GM23338 (cell line): ENCODE results near the gene CYB5R3. TPM values are rescaled to one million over a fixed set of nuclear protein-coding genes. Genes with fewer than 3 reads are reported as not detected.

Experiments used
- ATAC-seq: fragments of 200-7000 bp; cut with Tn5 transposase; 3 replicates; pipeline ENCODE4 v1.9.1; 2020
- DNase-seq: peaks from one replicate; pipeline ENCODE4 v3.0.0-alpha.2; 2015; ENCODE audit warnings: low spot score
- H2AFZ ChIP-seq: fragments of 200-600 bp; sonication (generic); 2 replicates; pipeline ENCODE4 v1.8.0; 2016; ENCODE audit warnings: antibody characterized with exemption, mild to moderate bottlenecking, moderate library complexity
- H3F3A ChIP-seq: fragments of 200-600 bp; sonication (generic); replicated peaks from 2 replicates; pipeline ENCODE4 v1.8.0; 2017; ENCODE audit warnings: antibody characterized with exemption, mixed run types, low read depth
- H3K27ac ChIP-seq: fragments of 200-600 bp; sonication (generic); 2 replicates; pipeline ENCODE4 v1.6.1; 2016; ENCODE audit warnings: low read depth
- H3K27me3 ChIP-seq: fragments of 200-600 bp; sonication (generic); 2 replicates; pipeline ENCODE4 v1.8.0; 2016; ENCODE audit warnings: mild to moderate bottlenecking, mixed run types, moderate library complexity; ENCODE audit not compliant: insufficient read depth
- H3K36me3 ChIP-seq: fragments of 200-600 bp; sonication (generic); 2 replicates; pipeline ENCODE4 v1.8.0; 2016; ENCODE audit warnings: mild to moderate bottlenecking; ENCODE audit not compliant: insufficient read depth
- H3K4me1 ChIP-seq: fragments of 200-600 bp; sonication (generic); 2 replicates; pipeline ENCODE4 v1.8.0; 2016; ENCODE audit warnings: mild to moderate bottlenecking, moderate library complexity; ENCODE audit not compliant: insufficient read depth
- H3K4me2 ChIP-seq: fragments of 200-600 bp; sonication (generic); 2 replicates; pipeline ENCODE4 v1.7.1; 2017; ENCODE audit warnings: mixed run types
- H3K4me3 ChIP-seq: fragments of 200-600 bp; sonication (generic); 2 replicates; pipeline ENCODE4 v1.6.1; 2016; ENCODE audit warnings: mixed run types
- H3K79me2 ChIP-seq: fragments of 200-600 bp; sonication (generic); replicated peaks from 2 replicates; pipeline ENCODE4 v1.8.0; 2017; ENCODE audit warnings: mild to moderate bottlenecking; ENCODE audit not compliant: insufficient read depth
- H3K9me2 ChIP-seq: fragments of 200-600 bp; sonication (generic); 2 replicates; pipeline ENCODE4 v1.8.0; 2017; ENCODE audit not compliant: insufficient read depth
- H4K20me1 ChIP-seq: fragments of 200-600 bp; sonication (generic); replicated peaks from 2 replicates; pipeline ENCODE4 v1.8.0; 2017; ENCODE audit warnings: mild to moderate bottlenecking; ENCODE audit not compliant: insufficient read depth
- H3K27ac Mint-ChIP-seq: 2 replicates; pipeline ENCODE4 v1.8.0; 2020; ENCODE audit warnings: inconsistent platforms, mild to moderate bottlenecking, moderate library complexity, mixed read lengths
- H3K27me3 Mint-ChIP-seq: 3 replicates; pipeline ENCODE4 v1.8.0; 2022; ENCODE audit warnings: low read depth, mild to moderate bottlenecking, moderate library complexity, mixed read lengths, inconsistent platforms; ENCODE audit not compliant: insufficient read depth, poor library complexity
- H3K36me3 Mint-ChIP-seq: 3 replicates; pipeline ENCODE4 v1.8.0; 2021; ENCODE audit warnings: low read depth, mild to moderate bottlenecking, inconsistent platforms, moderate library complexity, mixed read lengths
- H3K4me1 Mint-ChIP-seq: 3 replicates; pipeline ENCODE4 v1.8.0; 2020; ENCODE audit warnings: mild to moderate bottlenecking, inconsistent platforms, mixed read lengths
- H3K4me3 Mint-ChIP-seq: 3 replicates; pipeline ENCODE4 v1.8.0; 2021; ENCODE audit warnings: moderate library complexity, mild to moderate bottlenecking, inconsistent platforms, mixed read lengths
- H3K9me3 Mint-ChIP-seq: 3 replicates; pipeline ENCODE4 v1.8.0; 2020; ENCODE audit warnings: moderate library complexity, mild to moderate bottlenecking, inconsistent platforms, mixed read lengths
- CREB1 ChIP-seq: fragments of 250-450 bp; sonication (Bioruptor Pico); IDR thresholded peaks from 2 replicates; pipeline ENCODE4 v1.5.0; 2020; ENCODE audit warnings: low read depth, mild to moderate bottlenecking, moderate library complexity
- EZH2 ChIP-seq: fragments of 200-600 bp; sonication (generic); IDR thresholded peaks from one replicate; pipeline ENCODE4 v1.8.0; 2017; ENCODE audit warnings: antibody characterized with exemption, mild to moderate bottlenecking, low read depth; ENCODE audit not compliant: unreplicated experiment
- JUNB ChIP-seq: IDR thresholded peaks from one replicate; pipeline ENCODE4 v1.6.1; 2016; ENCODE audit warnings: antibody characterized with exemption; ENCODE audit not compliant: unreplicated experiment
- NANOG ChIP-seq: IDR thresholded peaks from 2 replicates; pipeline ENCODE4 v1.6.1; 2016; ENCODE audit warnings: antibody characterized with exemption, borderline replicate concordance
- POLR2AphosphoS5 ChIP-seq: IDR thresholded peaks from 2 replicates; pipeline ENCODE4 v1.6.1; 2016; ENCODE audit warnings: antibody characterized with exemption, low read depth
- ZNF114 ChIP-seq: fragments of 250-450 bp; sonication (Bioruptor Pico); IDR thresholded peaks from 2 replicates; pipeline ENCODE4 v1.5.0; 2020; ENCODE audit warnings: mild to moderate bottlenecking, moderate library complexity
- ZNF462 ChIP-seq: fragments of 250-450 bp; sonication (Bioruptor Pico); IDR thresholded peaks from 2 replicates; pipeline ENCODE4 v1.5.0; 2020; ENCODE audit warnings: mild to moderate bottlenecking, moderate library complexity
- polyA plus RNA-seq: library from polyadenylated mRNA; unstranded; fragments of >200 nt; fragmentation: Nextera tagmentation; extraction: Ambion mirVana; gene quantifications from 2 replicates; pipeline ENCODE4 v1.2.1, GENCODE V29; 2016
- total RNA-seq: library from RNA; depleted of rRNA; stranded (reverse); fragments of >200 nt; shearing (Covaris generic); gene quantifications from 2 replicates; pipeline ENCODE4 v1.2.3, GENCODE V29; 2014
- TF ChIP-seq, protein P1 (sequence below): IDR thresholded peaks from one replicate; pipeline ENCODE4 v1.6.1; 2018; ENCODE audit warnings: antibody characterized with exemption; ENCODE audit not compliant: unreplicated experiment
- TF ChIP-seq, protein P2 (sequence below): IDR thresholded peaks from 2 replicates; pipeline ENCODE4 v1.6.1; 2016; ENCODE audit warnings: antibody characterized with exemption

CYB5R3 gene
- total and polyA plus RNA-seq, 2 experiments from 2014 or later, result 76.2 to 76.9 TPM

DNA sequence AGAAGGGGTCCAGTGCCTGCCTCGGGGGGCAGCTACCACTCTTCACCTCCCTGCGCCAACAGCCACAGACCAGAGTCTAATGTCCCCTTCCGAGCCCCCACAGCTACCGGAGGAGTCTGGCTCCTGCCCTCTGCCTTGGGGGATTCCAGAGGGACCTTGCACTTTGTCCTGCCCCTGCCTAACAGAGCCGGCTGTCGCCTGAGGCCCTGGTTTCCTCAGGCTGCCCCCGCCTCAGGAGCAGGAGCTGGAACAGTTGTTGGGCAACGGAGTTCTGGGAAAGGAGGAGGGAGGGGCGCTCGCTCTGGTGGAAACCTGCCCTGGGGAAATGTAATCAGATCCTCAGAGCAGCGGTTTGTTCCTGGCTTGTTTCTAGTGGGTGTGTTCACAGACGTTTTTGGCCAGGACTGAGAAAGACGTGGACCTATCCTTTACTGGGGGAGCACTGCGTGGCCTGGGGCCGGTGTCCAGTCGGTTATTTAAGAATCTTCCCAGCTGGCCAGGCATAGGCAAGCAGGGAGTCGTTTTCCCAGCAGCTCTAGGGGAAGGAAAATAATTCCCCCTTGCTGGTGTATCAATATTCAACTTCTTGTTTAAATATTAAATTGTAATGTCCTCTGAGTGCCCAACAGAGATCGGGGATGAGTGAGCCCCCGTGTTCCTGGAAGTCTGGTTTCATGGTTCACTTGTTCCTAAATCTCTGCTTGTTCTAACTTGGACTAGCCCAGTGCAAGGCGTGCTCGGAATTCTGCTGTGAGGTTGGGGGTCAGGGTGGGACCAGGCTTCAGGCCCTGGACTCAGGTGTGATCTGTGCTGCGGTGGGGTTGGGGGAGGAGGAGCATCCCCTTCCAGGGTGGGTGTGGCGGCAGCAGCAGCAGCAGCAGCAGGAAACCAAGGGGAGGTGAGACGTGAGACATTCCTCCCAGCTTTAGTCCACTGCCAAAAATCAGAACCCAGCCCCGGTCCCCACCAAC, 39.3 kb upstream of the CYB5R3 start (continued):
- TF ChIP-seq, protein P1, sequence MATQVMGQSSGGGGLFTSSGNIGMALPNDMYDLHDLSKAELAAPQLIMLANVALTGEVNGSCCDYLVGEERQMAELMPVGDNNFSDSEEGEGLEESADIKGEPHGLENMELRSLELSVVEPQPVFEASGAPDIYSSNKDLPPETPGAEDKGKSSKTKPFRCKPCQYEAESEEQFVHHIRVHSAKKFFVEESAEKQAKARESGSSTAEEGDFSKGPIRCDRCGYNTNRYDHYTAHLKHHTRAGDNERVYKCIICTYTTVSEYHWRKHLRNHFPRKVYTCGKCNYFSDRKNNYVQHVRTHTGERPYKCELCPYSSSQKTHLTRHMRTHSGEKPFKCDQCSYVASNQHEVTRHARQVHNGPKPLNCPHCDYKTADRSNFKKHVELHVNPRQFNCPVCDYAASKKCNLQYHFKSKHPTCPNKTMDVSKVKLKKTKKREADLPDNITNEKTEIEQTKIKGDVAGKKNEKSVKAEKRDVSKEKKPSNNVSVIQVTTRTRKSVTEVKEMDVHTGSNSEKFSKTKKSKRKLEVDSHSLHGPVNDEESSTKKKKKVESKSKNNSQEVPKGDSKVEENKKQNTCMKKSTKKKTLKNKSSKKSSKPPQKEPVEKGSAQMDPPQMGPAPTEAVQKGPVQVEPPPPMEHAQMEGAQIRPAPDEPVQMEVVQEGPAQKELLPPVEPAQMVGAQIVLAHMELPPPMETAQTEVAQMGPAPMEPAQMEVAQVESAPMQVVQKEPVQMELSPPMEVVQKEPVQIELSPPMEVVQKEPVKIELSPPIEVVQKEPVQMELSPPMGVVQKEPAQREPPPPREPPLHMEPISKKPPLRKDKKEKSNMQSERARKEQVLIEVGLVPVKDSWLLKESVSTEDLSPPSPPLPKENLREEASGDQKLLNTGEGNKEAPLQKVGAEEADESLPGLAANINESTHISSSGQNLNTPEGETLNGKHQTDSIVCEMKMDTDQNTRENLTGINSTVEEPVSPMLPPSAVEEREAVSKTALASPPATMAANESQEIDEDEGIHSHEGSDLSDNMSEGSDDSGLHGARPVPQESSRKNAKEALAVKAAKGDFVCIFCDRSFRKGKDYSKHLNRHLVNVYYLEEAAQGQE, result no peak

- H3K27ac ChIP-seq, result no peak overlapping the region
- no peak overlapping the region for H3K4me3 ChIP-seq
- H3F3A ChIP-seq, result no peaks in the 10 kb centered on the region
- H3K4me1 Mint-ChIP-seq, result peaks cover 14% of the 10 kb centered on the region
- no peak overlapping the region for H3K27ac Mint-ChIP-seq
- H3K27me3 ChIP-seq, result no peaks in the 10 kb centered on the region
- no peaks in the 10 kb centered on the region for H4K20me1 ChIP-seq
- H3K79me2 ChIP-seq, result no peaks in the 10 kb centered on the region
- H3K36me3 ChIP-seq, result no peaks in the 10 kb centered on the region; the same call in 1 of the 2 replicates
- no peak for DNase-seq
- peaks cover 8% of the 10 kb centered on the region for H3K4me1 ChIP-seq
- no peaks in the 10 kb centered on the region for H3K36me3 Mint-ChIP-seq
- peaks cover 5% of the 10 kb centered on the region for H3K27me3 Mint-ChIP-seq
- ATAC-seq, result no peak
- no peaks in the 10 kb centered on the region for H3K9me3 Mint-ChIP-seq
- H3K4me2 ChIP-seq, result no peak overlapping the region
- H2AFZ ChIP-seq, result no peak overlapping the region
- no peaks in the 10 kb centered on the region for H3K9me2 ChIP-seq
- no peak for TF ChIP-seq EZH2
- TF ChIP-seq CREB1 (CRISPR knock-in tag), result no peak
- no peak for TF ChIP-seq NANOG
- TF ChIP-seq, protein P2, sequence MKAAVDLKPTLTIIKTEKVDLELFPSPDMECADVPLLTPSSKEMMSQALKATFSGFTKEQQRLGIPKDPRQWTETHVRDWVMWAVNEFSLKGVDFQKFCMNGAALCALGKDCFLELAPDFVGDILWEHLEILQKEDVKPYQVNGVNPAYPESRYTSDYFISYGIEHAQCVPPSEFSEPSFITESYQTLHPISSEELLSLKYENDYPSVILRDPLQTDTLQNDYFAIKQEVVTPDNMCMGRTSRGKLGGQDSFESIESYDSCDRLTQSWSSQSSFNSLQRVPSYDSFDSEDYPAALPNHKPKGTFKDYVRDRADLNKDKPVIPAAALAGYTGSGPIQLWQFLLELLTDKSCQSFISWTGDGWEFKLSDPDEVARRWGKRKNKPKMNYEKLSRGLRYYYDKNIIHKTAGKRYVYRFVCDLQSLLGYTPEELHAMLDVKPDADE, result no peak
- no peak for TF ChIP-seq ZNF462 (CRISPR knock-in tag)
- TF ChIP-seq POLR2AphosphoS5, result no peak
- TF ChIP-seq JUNB, result no peak
- no peak for TF ChIP-seq ZNF114 (CRISPR knock-in tag)
- no peak overlapping the region for H3K4me3 Mint-ChIP-seq
Observed at GRCh38 chr22:42686756-42687491, 37.7 kb upstream of the CYB5R3 start.
